NCI-H226 (cell line): ENCODE results near the gene IL4R.
"Not testable (repeated sequence)": the region's sequence is repeated elsewhere in the genome, so short reads cannot be mapped to it uniquely, and the experiment has no call there.

Experiments
- DNase-seq: peaks from one replicate; pipeline ENCODE4 v3.0.0-alpha.2; 2015

IL4R gene

DNA sequence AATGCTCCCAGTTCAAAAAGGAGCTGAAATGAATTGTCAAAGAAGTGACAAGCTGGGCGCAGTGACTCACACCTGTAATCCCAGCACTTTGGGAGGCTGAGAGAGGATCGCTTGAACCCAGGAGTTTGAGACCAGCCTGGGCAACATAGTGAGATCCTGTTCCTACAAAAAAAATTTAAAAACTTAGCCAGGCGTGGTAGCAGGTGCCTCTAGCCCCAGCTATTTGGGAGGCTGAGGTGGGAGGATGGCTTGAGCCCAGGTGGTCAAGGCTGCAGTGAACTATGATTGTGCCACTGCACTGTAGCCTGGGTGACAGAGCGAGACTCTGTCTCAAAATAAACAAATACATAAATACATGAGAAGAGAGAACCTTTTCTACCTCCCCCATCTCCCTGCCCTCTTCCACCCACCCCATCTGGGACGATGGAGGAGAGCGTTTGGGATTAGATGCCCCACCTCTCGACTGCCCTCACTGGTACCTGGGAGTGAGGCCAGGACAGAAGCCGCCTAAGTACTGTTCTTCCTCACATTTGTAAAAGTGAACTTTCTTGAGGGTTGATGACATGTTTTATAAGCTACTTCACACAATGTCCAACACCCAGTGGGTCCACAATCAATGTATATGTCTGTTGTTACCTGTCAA lies 2.4 kb downstream of the IL4R start:
- DNase-seq: no peak

DNA sequence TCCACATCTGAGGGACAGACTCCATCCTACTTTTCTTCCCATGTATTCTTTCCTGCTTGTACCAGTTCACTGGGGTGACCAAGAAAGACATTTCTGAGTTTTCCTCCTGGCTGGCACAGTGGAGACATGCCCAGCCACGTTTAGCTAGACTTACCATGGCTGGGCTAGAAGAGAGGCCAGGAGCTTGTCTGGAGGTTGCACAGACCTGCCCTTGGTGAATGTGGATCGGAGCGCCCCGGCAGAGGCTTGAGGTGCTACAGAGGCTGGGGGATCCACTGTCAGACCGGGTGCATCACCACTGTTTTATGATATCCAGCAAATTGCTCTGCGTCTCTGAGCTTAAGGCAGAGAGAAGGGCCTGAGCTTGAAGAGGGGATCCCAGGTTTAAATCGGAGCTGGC lies 3.5 kb downstream of the IL4R start:
- no peak for DNase-seq

DNA sequence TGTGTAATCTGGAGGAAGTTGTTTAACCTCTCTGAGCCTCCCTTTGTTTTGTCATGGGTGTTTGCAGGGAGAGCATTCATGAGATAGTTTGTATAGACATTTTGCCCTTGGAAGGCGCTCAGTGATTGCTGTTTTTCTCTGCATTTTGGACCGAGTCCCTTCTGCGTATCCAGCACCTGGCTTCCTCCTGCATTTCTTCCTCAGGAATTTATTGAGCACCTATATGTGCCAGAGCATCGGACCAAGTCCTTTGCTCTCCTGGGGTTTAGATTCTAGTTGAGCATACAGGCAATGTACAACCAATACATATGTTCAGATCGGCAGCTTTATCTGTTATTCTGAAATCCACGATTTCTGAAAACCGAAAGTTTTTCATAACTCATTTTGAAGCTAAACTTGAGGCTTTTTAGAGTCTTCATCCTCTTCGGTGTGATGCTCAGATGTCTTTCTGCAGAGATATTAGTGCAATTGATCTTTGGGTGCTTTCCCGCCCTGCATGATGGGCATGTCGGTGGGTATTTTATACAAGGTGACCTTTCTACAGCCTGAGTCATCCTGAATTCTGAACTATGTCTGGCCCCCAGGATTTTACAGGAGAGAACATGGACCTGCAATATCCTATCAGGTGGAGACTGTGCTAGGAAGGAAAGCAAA lies 4.1 kb downstream of the IL4R start:
- no peak for DNase-seq

GRCh38 chr16:27318392-27319256 lies 4.8 kb downstream of the IL4R start:
- DNase-seq: no peak

DNA sequence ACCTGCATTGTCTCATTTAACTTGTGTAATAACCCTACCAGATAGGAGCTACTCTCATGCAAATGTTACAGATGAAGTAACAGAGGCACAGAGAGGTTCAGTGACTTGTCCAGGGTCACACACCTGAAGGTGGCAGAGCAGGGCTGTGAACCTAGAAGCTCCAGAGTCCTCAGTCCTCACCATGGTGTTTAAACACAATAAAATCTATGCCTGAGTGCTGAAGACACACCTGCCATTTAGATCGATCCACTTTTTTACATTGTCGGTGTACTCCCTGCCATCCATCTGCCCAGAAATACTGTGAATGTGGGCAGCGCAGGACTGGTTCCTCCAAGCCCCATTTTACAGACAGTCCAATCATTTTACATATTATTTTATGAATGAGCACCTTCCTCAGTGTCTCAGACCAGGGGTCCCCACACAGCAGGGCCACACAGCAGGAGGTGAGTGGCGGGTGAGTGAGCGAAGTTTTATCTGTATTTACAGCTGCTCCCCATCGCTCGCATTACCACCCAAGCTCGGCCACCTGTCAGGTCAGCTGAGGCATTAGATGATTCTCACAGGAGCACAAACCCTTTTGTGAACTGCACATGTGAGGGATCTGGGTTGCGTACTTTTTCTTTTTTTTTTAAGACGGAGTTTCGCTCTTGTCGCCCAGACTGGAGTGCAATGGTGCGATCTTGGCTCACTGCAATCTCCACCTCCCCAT lies 5.6 kb downstream of the IL4R start:
- no peak for DNase-seq

- no peak for DNase-seq
Measured at GRCh38 chr16:27320261-27321012, 6.7 kb downstream of the IL4R start.

DNA sequence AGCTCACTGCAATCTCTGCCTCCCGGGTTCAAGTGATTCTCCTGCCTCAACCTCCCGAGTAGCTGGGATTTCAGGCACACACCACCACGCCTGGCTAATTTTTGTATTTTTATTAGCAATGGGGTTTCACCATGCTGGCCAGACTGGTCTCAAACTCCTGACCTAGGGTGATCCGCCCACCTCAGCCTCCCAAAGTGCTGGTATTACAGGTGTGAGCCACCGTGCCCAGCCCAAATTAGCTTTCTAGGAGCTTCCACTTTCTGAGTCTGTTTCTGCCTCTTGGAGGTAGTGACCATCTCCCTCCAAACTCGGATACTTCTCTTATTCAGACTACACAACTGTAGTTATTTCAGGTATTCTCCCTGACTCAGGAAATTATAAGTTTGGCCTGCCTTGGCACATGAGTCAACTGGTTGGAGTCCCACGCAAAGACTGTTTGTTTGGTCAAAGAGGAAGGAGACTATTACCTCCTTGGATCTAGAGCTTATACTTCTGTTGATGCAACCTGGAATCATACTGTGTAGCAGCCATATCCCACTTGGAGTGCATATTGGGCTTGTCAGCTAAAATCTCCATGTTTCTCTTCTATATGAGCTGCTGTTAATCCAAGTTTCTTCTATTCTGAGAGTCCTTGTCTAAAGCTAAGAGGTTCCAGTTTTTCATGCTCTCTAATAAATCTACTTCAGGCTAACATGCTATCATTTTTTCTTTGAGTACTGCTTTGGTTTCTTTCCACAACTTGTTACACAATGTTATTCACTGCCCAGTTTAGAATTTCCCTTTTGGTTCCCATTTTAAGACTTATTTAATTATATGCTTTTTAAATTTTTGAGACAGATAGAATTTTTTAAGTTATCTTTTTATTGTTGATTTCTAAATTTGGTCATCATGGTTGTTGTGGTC lies 7.5 kb downstream of the IL4R start:
- peak; percentile 76 for DNase-seq

GRCh38 chr16:27322858-27323780 lies 9.3 kb downstream of the IL4R start:
- no peak for DNase-seq

GRCh38 chr16:27323781-27324561 lies 10.2 kb downstream of the IL4R start:
- DNase-seq: no peak

DNA sequence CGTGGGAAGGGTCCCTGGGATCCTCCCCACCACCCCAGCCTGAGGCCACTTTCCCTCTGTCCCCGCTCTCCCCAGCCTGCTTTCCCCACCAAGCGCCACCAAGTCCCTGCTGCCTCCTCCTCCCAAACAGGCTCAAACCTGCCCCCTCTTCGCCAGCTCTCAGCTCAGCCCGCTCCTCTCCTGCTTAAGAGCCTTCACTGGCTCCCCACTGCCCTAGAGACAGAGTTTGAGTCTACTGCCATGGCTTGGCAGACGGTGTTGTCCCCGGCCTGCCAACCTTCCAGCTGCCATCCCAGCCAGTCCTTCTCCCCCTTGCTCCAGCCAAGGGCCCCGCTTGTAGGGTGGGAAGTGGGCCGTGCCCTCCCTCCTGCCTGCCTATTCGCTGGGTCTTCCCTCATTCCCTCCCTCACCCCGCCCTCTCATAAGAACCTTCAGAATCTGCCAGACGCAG lies 11.1 kb downstream of the IL4R start:
- DNase-seq: no peak

GRCh38 chr16:27325736-27326135 lies 12.0 kb downstream of the IL4R start:
- no peak for DNase-seq

GRCh38 chr16:27326251-27326650 lies 12.5 kb downstream of the IL4R start:
- DNase-seq: no peak

DNA sequence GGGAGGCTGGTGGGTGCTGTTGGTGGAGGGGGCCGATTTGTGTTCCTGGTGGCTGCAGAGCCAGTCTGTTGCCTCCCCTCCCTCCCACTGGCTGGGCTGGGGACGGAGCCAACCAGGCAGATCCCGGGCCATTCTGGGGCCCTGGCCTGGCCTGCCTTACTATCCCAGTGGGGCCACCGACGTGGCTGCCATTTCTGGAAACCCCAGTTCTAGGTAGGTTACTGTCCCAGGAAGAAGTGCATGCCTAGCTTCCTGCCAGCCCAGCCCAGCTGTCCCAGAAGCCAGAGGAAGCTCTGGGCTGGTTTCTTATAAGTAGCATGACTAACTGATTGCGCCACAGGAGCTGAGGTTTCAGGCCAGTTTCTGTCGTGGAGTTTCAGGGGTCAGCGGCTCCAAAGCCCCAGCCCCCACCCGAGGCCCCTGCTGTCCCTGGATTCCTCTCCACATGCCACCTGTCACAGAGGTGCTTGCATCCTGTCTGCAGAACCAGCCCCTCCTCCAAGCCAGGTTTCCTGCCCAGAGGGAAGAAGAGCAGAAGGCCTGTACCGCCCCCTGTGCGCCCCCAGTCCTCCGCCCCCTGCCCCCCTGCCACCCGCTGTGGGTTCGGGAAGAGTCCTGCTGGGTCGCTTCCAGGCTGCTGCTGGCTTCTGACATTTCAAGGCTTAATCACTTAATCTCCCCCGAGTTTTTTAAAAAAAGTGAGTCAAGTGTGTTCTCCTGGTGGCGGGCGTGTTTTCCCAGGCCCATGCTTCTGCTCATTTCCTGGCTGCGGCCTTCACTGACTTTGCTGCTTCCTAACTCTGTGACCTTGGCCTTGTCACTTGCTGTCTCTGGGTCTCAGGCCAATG lies 13.2 kb downstream of the IL4R start:
- DNase-seq: peak; percentile 72

DNA sequence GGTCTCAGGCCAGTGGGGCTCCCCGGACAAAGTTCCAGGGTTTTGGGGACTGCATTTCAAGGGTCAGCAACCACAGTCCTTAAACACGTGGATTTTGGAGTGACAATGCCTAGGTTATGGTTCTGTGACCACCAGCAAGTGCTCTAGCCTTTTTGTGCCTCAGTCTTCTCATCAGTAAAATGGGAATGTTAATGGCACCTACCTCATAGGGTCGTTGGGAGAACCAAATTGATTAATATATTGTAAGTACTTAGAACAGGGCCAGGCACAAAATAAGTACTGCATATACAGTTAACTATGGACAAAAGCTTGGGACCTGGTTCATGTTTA lies 13.8 kb downstream of the IL4R start:
- no peak for DNase-seq

DNA sequence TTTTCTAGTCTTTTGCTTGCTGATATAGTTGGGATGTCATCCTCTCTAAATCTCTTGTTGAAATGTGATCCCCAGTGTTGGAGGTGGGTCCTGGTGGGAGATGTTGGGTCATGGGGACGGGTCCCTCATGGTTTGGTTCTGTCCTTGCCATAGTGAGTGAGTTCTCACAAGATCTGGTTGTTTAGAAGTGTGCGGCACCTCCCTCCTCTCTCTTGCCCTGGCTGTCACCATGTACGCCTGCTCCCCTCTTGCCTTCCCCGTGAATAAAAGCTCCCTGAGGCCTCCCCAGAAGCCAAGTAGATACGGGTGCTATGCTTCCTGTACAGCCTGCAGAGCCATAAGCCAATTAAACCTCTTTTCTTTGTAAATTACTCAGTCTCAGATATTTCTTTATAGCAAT lies 15.2 kb downstream of the IL4R start:
- DNase-seq: no peak

DNA sequence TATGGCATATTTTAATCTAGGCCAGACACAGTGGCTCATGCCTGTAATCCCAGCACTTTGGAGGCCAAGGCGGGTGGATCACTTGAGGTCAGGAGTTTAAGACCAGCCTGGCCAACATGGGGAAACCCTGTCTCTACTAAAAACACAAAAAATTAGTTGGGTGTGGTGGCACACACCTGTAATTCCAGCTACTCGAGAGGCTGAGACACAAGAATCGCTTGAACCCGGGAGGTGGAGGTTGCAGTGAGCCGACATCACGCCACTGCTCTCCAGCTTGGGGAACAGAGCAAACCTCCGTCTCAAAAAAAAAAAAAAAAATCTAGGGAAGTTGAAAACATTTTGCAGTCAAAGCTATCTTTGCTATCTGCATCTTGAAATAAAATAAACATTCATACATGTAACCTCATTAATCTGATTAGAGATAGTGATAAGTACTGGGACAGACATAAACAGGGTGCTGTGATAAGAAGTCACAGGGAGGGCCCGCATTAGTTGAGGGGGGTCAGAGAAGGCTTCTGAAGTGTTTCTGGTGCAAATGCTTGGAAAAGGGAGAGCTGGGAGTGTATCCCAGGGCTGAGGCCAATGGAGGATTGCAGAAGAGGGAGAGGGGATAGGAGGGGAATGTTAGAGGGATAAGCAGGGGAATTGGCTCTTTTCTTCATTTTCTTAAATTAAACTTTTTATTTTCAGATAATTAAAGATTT lies 15.8 kb downstream of the IL4R start:
- DNase-seq: not testable (repeated sequence)

- DNase-seq: peak; percentile 34
Measured at GRCh38 chr16:27330542-27330941, 16.8 kb downstream of the IL4R start.

DNA sequence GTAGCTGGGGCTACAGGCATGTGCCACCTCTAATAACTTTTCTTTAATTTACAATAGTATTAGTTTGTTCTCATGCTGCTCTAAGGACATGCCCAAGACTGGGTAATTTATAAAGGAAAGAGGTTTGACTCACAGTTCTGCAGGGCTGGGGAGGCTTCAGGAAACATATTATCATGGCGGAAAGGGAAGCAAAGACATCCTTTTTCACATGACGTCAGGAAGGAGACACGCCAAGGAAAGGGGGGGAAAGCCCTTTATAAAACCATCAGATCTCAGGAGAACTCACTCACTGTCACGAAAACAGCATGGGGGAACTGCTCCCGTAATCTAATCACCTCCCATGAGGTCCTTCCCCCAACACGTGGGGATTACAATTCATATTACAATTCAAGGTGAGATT lies 18.3 kb downstream of the IL4R start:
- DNase-seq: no peak
